Measurements from ENCODE around the gene SELENOO. TPM values are rescaled to one million over a fixed set of nuclear protein-coding genes. Genes with fewer than 3 reads are reported as not detected.

Gene SELENOO
- total and polyA plus RNA-seq, 4 donors, result 7.6 to 41.2 (median 25.6) TPM

DNA sequence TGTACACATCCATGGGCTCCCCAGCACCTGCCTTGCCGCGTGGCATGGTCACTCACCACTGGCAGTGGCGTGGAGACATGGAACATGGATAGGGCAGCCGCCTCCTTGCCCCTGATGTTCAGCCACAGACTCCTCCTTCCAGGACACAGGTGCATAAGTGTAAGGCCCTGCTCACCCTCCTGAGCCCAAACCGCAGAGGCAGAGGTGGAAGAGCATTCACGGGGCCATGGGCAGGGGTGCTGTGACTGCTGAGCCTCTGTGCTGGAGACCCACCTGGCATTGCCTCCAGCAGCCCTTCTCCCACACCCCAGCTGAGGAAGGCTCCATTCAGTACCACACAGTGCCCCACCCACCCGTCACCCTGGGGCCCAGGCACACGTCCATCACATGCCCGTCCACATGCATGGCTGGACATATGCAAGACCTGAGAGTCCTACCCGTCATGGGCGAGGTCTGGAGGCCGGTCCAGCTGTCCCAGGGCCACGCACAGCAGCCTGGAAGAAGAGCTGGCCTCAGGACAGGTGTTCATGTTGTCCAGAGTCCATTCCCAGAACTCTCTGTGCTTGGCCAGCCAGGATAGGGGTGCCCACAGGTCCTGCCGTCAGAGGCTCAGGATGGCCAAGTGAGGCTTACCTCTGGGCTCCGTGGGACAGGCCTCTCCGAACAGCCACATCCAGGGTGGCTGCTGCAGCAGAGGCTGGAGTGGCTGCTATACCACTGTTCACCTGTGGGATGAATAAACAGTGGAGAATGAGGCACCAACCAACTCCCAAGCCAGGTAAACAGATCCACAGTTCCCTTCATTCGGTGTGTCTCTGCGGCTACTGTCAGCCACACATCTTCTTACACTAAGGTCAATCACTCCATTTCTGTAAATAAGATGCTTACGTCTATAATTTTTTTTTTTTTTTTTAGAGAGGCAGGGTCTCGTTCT, 45.7 kb downstream of the SELENOO start:
- DNase-seq (ENCODE audit: low read depth in 4 of 6, low spot score in 6 of 6), result no peak
- H3K27ac ChIP-seq (ENCODE audit: low read depth, low read length), result no peak overlapping the region
- no peak overlapping the region for H3K4me3 ChIP-seq (ENCODE audit: low read depth, low read length)
- peaks cover 50% of the 10 kb centered on the region for H3K36me3 ChIP-seq (ENCODE audit: control insufficient read depth, insufficient read depth, low read length)
- H3K9me3 ChIP-seq (ENCODE audit: control insufficient read depth, insufficient read depth, low read length), result no peaks in the 10 kb centered on the region
- H3K27me3 ChIP-seq (ENCODE audit: control insufficient read depth, insufficient read depth, low read length), result no peaks in the 10 kb centered on the region
- 88% methylated on average over 17 of the region's 20 CpGs for WGBS (ENCODE audit: insufficient coverage)
- H3K4me1 ChIP-seq (ENCODE audit: control insufficient read depth, insufficient read depth, low read length), result peaks cover 67% of the 10 kb centered on the region

DNA sequence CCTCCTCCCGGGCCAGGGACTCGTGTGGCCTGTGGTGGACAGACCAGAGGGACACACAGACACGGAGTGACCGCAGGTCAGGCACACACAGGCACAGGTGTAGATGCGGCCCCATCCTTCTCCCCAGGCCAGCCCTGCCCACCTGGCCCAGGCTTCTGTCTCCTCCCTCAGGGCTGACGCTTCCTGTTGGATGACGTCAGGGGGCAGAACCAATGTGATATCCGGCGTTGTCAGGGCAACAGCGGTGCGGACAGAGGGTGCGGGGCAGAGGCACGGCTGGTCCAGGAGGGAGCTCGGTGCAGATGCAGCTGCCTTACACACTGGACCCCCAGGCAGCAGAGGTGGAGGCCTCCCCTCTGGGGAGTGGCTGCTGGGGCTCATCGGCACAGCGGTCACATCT, 46.9 kb downstream of the SELENOO start:
- Histone ChIP-seq H3K36me3 (ENCODE audit: control insufficient read depth, insufficient read depth, low read length) (peaks cover 61% of the 10 kb centered on the region), H3K27me3 (ENCODE audit: control insufficient read depth, insufficient read depth, low read length) (no peaks in the 10 kb centered on the region), H3K9me3 (ENCODE audit: control insufficient read depth, insufficient read depth, low read length) (no peaks in the 10 kb centered on the region), H3K4me3 (ENCODE audit: low read depth, low read length) (no peak overlapping the region), H3K4me1 (ENCODE audit: control insufficient read depth, insufficient read depth, low read length) (peaks cover 69% of the 10 kb centered on the region), H3K27ac (ENCODE audit: low read depth, low read length) (no peak overlapping the region)
- 37% methylated on average over 16 of the region's 16 CpGs for WGBS (ENCODE audit: insufficient coverage)
- peak in 1 of 6 donors; percentile 29 for DNase-seq (ENCODE audit: low read depth in 4 of 6, low spot score in 6 of 6)

DNA sequence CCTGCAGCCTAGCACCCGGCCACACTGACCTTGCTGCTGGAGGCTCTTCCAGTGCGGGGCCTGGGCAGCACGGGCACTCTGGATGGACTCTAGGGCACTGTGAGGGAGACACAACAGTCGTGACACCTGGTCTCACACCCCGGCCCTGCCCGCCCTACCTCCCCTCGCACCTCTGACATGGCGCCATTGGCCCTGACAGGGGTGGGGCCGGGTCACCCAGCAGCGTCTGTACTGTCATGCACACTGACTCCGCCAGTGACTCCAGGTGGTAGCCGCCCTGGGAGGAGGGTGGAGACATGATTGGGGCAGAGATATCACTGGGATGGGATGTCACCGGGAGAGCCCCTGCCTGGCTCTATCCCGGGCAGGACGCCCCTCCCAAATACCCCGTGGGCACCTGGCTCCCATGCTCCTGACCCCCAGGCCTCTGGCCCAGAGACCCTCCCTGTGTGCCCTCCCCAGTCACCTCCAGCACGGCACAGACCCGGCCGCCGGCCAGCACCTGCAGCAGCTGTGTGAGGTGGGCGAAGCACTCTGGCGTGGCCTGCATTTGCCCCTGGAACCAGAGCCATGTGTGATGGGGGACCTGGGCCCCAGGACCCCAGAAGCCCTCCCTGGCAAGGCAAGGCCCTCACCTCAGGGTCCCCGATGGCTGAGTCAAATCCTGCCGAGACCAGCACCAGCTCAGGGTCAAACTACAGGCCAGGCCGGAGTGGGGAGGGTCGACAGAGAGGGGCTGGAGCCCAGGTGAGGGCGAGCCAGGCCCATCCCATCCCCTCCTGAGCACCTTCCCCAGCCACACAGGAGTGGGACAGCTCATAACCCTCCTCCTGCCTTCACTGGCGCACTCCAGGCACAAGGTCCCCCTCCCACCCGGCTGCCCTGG, 47.6 kb downstream of the SELENOO start:
- Histone ChIP-seq H3K4me1 (ENCODE audit: control insufficient read depth, insufficient read depth, low read length) (peaks cover 63% of the 10 kb centered on the region), H3K27ac (ENCODE audit: low read depth, low read length) (no peak overlapping the region), H3K27me3 (ENCODE audit: control insufficient read depth, insufficient read depth, low read length) (no peaks in the 10 kb centered on the region), H3K36me3 (ENCODE audit: control insufficient read depth, insufficient read depth, low read length) (peaks cover 66% of the 10 kb centered on the region), H3K4me3 (ENCODE audit: low read depth, low read length) (no peak overlapping the region), H3K9me3 (ENCODE audit: control insufficient read depth, insufficient read depth, low read length) (no peaks in the 10 kb centered on the region)
- WGBS (ENCODE audit: insufficient coverage), result 90% methylated on average over 28 of the region's 29 CpGs
- no peak for DNase-seq (ENCODE audit: low read depth in 4 of 6, low spot score in 6 of 6)

DNA sequence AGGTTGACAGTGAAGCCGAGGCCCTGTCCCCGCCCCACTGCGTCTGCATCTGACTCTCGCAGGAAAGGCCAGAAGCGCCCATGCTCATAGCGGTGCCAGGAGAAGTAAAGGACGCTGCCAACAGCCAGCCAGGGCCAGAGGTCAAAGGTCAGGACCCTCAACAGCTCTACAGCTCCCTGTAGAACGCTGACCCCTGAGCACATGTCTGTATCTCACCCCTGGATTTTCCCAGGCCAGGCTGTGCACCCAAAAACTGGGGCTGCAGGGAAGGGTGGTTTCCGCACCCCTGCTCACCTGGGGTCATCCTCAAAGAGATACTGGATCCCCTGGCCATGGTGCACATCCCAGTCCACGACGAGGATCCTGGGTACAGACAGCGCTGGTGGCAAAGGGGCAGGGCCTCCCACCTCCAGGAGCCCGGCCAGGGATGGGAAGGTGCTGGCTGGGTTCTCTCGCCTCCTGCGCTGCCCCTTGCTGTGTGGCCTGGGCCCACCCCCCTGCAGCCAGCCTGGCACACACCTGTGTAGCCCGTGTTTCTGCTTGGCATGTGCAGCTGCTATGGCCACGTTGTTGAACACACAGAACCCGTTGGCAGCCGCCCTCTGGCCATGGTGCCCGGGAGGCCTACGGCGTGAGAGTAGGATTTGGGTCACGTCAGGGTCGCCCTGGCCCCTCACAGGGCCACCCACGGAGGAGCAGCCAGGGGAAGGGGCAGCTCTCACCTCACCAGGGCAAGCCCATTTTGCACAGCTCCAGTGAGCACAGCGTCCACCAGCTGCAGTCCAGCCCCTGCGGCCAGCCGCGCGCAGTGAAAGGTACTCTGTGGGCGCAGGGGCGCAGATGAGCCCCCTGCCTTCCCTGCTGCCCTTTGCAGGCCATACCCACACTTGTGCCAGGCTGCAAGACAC, 48.8 kb downstream of the SELENOO start:
- DNase-seq (ENCODE audit: low read depth in 4 of 6, low spot score in 6 of 6), result no peak
- H3K9me3 ChIP-seq (ENCODE audit: control insufficient read depth, insufficient read depth, low read length), result no peaks in the 10 kb centered on the region
- H3K36me3 ChIP-seq (ENCODE audit: control insufficient read depth, insufficient read depth, low read length), result peaks cover 78% of the 10 kb centered on the region
- 87% methylated on average over 32 of the region's 32 CpGs for WGBS (ENCODE audit: insufficient coverage)
- no peak overlapping the region for H3K4me3 ChIP-seq (ENCODE audit: low read depth, low read length)
- peaks cover 54% of the 10 kb centered on the region for H3K4me1 ChIP-seq (ENCODE audit: control insufficient read depth, insufficient read depth, low read length)
- no peaks in the 10 kb centered on the region for H3K27me3 ChIP-seq (ENCODE audit: control insufficient read depth, insufficient read depth, low read length)
- no peak overlapping the region for H3K27ac ChIP-seq (ENCODE audit: low read depth, low read length)

DNA sequence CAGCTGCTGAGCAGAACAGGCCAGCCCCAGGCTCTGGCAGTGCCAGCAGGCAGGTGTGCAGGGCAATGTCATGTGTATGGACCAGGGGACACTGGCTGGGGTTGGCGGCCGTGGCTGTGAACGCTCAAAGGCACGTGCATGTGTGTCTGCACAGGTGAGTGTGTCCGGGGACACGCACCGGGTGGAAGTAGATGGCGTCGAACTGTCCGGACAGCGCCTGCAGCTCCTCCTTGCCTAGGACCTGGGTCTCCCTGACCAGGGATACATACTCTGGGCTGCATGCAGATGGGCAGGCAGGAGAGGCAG, 49.4 kb downstream of the SELENOO start:
- DNase-seq (ENCODE audit: low read depth in 4 of 6, low spot score in 6 of 6), result no peak
- 78% methylated on average over 11 of the region's 11 CpGs for WGBS (ENCODE audit: insufficient coverage)
- H3K27ac ChIP-seq (ENCODE audit: low read depth, low read length), result no peak overlapping the region
- no peaks in the 10 kb centered on the region for H3K27me3 ChIP-seq (ENCODE audit: control insufficient read depth, insufficient read depth, low read length)
- peaks cover 54% of the 10 kb centered on the region for H3K4me1 ChIP-seq (ENCODE audit: control insufficient read depth, insufficient read depth, low read length)
- peaks cover 84% of the 10 kb centered on the region for H3K36me3 ChIP-seq (ENCODE audit: control insufficient read depth, insufficient read depth, low read length)
- no peaks in the 10 kb centered on the region for H3K9me3 ChIP-seq (ENCODE audit: control insufficient read depth, insufficient read depth, low read length)
- H3K4me3 ChIP-seq (ENCODE audit: low read depth, low read length), result peak overlapping the region; percentile 57

DNA sequence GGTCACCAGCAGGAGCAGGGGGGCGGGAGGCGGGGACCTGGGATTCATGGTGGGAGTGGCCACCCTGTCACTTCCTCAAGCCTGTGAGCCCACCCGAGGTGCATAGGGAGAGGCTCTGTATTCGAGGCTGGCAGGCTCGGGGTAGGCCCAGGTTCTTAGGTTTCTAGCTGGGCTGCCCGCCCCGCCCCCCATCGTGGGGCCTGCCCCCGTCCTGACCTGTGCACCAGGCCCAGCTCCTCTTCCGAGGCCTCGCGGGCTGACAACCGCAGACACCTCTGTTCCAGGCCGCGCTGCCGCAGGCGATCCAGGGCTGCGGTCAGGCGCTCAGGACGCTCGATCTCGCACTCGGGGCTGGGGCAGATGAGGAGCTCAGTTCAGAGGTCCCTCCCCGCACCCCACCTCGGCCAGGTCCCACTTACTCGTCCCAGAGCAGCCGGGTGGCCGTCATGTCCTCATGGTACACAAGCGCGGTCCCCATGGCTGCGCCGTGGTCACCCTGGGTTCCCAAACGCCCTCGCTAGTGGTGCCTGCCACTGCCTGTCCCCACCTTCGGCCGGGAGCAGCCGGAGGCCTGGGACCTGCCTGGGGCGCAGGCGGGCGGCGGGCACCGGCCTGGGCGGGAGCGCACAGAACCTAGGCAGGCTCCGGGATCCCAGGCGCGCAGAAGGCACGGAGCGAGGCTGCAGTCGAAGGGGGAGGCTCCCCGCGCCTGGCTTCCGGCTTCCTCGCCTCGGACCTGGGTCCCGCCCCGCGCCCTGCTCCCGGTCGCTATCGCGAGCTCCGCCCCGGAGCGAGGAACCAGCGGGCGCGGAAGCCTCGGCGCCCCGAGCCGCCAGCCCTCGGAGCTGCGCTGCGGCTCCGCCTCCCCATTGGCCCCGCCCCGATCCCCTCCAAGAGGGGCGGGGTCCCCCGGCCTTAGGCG, 50.0 kb downstream of the SELENOO start, which contains the start of gene HDAC10:
Gene HDAC10 (minus strand): TSS at position 711 of the 922 bp plus-strand sequence. CDS start 233 bp downstream, at position 478.
- DNase-seq (ENCODE audit: low read depth in 4 of 6, low spot score in 6 of 6), result peak in 2 of 6 donors; percentile 86 to 87
- H3K4me1 ChIP-seq (ENCODE audit: control insufficient read depth, insufficient read depth, low read length), result peaks cover 48% of the 10 kb centered on the region
- H3K9me3 ChIP-seq (ENCODE audit: control insufficient read depth, insufficient read depth, low read length), result no peaks in the 10 kb centered on the region

DNA sequence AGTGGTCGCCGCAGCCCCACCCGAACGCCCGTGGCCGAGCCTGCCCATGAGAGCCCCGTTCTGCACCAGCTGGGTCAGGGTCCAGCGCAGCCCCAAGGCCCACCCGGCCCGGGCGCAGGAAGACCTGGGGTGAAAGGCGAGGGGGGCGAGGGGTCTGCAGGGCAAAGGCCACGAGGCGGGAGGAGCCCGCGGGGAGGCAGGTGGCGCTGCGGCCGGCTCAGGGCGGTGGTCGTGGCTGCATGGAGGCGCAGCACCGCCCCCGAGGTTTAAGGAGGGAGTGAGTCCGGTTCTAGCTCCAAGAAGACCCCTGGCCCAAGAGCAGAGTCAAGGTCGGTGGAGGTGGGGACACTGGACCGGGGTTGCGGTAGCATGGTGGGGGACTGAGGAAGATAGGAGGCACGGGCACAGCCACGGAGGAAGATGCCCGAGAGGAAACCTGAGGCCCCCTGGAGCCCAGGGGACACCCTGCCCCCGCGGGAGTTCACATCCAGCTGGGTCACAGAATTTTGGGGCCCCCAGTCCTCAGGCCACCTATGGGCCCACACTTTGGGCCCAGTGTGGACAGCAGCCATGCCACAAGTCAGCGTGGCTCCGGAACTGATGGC, 50.8 kb downstream of the SELENOO start:
- WGBS (ENCODE audit: insufficient coverage), result 12% methylated on average over 36 of the region's 36 CpGs
- Histone ChIP-seq H3K36me3 (ENCODE audit: control insufficient read depth, insufficient read depth, low read length) (peaks cover 84% of the 10 kb centered on the region), H3K4me3 (ENCODE audit: low read depth, low read length) (peak overlapping the region; percentile 57), H3K27me3 (ENCODE audit: control insufficient read depth, insufficient read depth, low read length) (no peaks in the 10 kb centered on the region), H3K9me3 (ENCODE audit: control insufficient read depth, insufficient read depth, low read length) (no peaks in the 10 kb centered on the region), H3K27ac (ENCODE audit: low read depth, low read length) (peak overlapping the region; percentile 40), H3K4me1 (ENCODE audit: control insufficient read depth, insufficient read depth, low read length) (peaks cover 45% of the 10 kb centered on the region)
- DNase-seq (ENCODE audit: low read depth in 4 of 6, low spot score in 6 of 6), result no peak

More for the DNA sequence above, 50.0 kb downstream of the SELENOO start, which contains the start of gene HDAC10:
- Histone ChIP-seq H3K27ac (ENCODE audit: low read depth, low read length) (peak within 1 kb of the TSS; percentile 40), H3K4me3 (ENCODE audit: low read depth, low read length) (peak within 1 kb of the TSS; percentile 57), H3K27me3 (ENCODE audit: control insufficient read depth, insufficient read depth, low read length) (no peaks in the 10 kb centered on the region), H3K36me3 (ENCODE audit: control insufficient read depth, insufficient read depth, low read length) (peaks cover 84% of the 10 kb centered on the region)
- WGBS (ENCODE audit: insufficient coverage), result 1% methylated on average over 81 of the region's 81 CpGs

Measured in spinal cord (tissue), 10 donors.